Limb (tissue), 2 donors: ENCODE measurements around the gene PHF24.
"Not testable (repeated sequence)": the region's sequence is repeated elsewhere in the genome, so short reads cannot be mapped to it uniquely, and the experiment has no call there.

ENCODE experiments used
- DNase-seq, 2 donors: peaks; one replicate each; pipeline ENCODE4 v3.0.0-alpha.2; 2016; ENCODE audit errors: extremely low spot score in 2 of 2

Gene PHF24

GRCh38 chr9:34996905-34997279 is 38.8 kb downstream of the PHF24 start:
- DNase-seq, result no peak

- no peak for DNase-seq
Observed at GRCh38 chr9:34997379-34997781, 39.3 kb downstream of the PHF24 start.

- no peak for DNase-seq
Observed at GRCh38 chr9:34998266-34998665, 40.2 kb downstream of the PHF24 start.

- DNase-seq, result no peak
Observed at GRCh38 chr9:34999576-34999975, 41.5 kb downstream of the PHF24 start.

- no peak for DNase-seq
Observed at GRCh38 chr9:35000535-35001284, 42.6 kb downstream of the PHF24 start.

GRCh38 chr9:35001285-35001677 is 43.2 kb downstream of the PHF24 start:
- DNase-seq, result no peak

GRCh38 chr9:35001803-35002502 is 43.9 kb downstream of the PHF24 start:
- DNase-seq, result no peak

GRCh38 chr9:35002623-35003022 is 44.5 kb downstream of the PHF24 start:
- no peak for DNase-seq

GRCh38 chr9:35004299-35004698 is 46.2 kb downstream of the PHF24 start:
- DNase-seq, result not testable (repeated sequence)

GRCh38 chr9:35010351-35010958 is 52.4 kb downstream of the PHF24 start:
- no peak for DNase-seq

GRCh38 chr9:35014517-35014916 is 56.4 kb downstream of the PHF24 start:
- DNase-seq, result no peak

- DNase-seq, result not testable (repeated sequence)
Observed at GRCh38 chr9:35023443-35023842, 65.4 kb downstream of the PHF24 start.

GRCh38 chr9:35026671-35027070 is 68.6 kb downstream of the PHF24 start:
- DNase-seq, result no peak

GRCh38 chr9:35027374-35027773 is 69.3 kb downstream of the PHF24 start:
- no peak for DNase-seq

GRCh38 chr9:35027860-35028259 is 69.8 kb downstream of the PHF24 start:
- DNase-seq, result no peak

GRCh38 chr9:35028341-35028740 is 70.3 kb downstream of the PHF24 start:
- no peak for DNase-seq

- no peak for DNase-seq
Observed at GRCh38 chr9:35029241-35029640, 71.2 kb downstream of the PHF24 start.

GRCh38 chr9:35029852-35030251 is 71.8 kb downstream of the PHF24 start:
- no peak for DNase-seq
